CD14-positive monocyte (primary cell): Measurements from ENCODE around the gene RPA3. TPM values are rescaled to one million over a fixed set of nuclear protein-coding genes. Genes with fewer than 3 reads are reported as not detected.

Source experiments
- DNase-seq, 3 donors: peaks; one replicate each; pipeline ENCODE4 v3.0.0-alpha.2; 2011 to 2022
- H2AFZ ChIP-seq: 2 replicates; pipeline ENCODE4 v1.6.0; 2012; ENCODE audit warnings: mild to moderate bottlenecking, low read depth, low read length, inconsistent platforms; ENCODE audit not compliant: insufficient read depth, poor library complexity, severe bottlenecking
- H3K27ac ChIP-seq, 2 donors: 1 replicate in 1 of 2; 2 replicates in 1 of 2; pipeline ENCODE4 v1.5.1; 2012 to 2013; ENCODE audit warnings: low read length in 2 of 2, control low read depth in 1 of 2, inconsistent platforms in 1 of 2, low read depth in 1 of 2, mild to moderate bottlenecking in 1 of 2
- H3K27me3 ChIP-seq, 2 donors: one replicate each; pipeline versions ENCODE4 v1.6.0 to v1.6.1; 2011 to 2013; ENCODE audit warnings: low read length in 2 of 2; ENCODE audit not compliant: control insufficient read depth in 2 of 2, insufficient read depth in 2 of 2
- H3K36me3 ChIP-seq, 2 donors: replicated peaks in 1 of 2; 1 replicate in 1 of 2; 2 replicates in 1 of 2; pipeline versions ENCODE4 v1.5.1 to v1.6.1; 2012 to 2013; ENCODE audit warnings: low read length in 2 of 2, control low read depth in 1 of 2, inconsistent platforms in 1 of 2, mild to moderate bottlenecking in 1 of 2; ENCODE audit not compliant: insufficient read depth in 2 of 2, control insufficient read depth in 1 of 2
- H3K4me1 ChIP-seq, 2 donors: 1 replicate in 1 of 2; 2 replicates in 1 of 2; pipeline versions ENCODE4 v1.5.1 to v1.6.1; 2012 to 2013; ENCODE audit warnings: low read length in 2 of 2, control low read depth in 1 of 2, inconsistent platforms in 1 of 2, mild to moderate bottlenecking in 1 of 2, moderate library complexity in 1 of 2; ENCODE audit not compliant: insufficient read depth in 2 of 2, control insufficient read depth in 1 of 2
- H3K4me2 ChIP-seq: replicated peaks from 2 replicates; pipeline ENCODE3; 2012; ENCODE audit warnings: low read length, moderate library complexity, mild to moderate bottlenecking; ENCODE audit not compliant: poor library complexity, severe bottlenecking; ENCODE audit errors: extremely low read depth
- H3K4me3 ChIP-seq, 3 experiments: fragments of 200-600 bp in 1 of 3; sonication (generic) in 1 of 3; replicated peaks in 1 of 3; 1 replicate in 2 of 3; 2 replicates in 1 of 3; pipeline ENCODE4 v1.5.1; 2011 to 2013; ENCODE audit warnings: low read length in 3 of 3, mild to moderate bottlenecking in 3 of 3, control low read depth in 2 of 3, low read depth in 2 of 3, inconsistent platforms in 1 of 3, moderate library complexity in 1 of 3
- H3K79me2 ChIP-seq: 2 replicates; pipeline ENCODE4 v1.6.0; 2012; ENCODE audit warnings: mild to moderate bottlenecking, control low read depth, inconsistent platforms, low read length, moderate library complexity; ENCODE audit not compliant: insufficient read depth
- H3K9ac ChIP-seq: 2 replicates; pipeline ENCODE4 v1.6.0; 2017; ENCODE audit warnings: low read length, mild to moderate bottlenecking; ENCODE audit not compliant: insufficient read depth, poor library complexity, severe bottlenecking
- H3K9me3 ChIP-seq, 2 donors: replicated peaks in 1 of 2; 1 replicate in 1 of 2; 2 replicates in 1 of 2; pipeline versions ENCODE4 v1.5.1 to v1.6.1; 2012 to 2013; ENCODE audit warnings: low read length in 2 of 2, control low read depth in 1 of 2; ENCODE audit not compliant: control insufficient read depth in 1 of 2, insufficient read depth in 1 of 2
- H4K20me1 ChIP-seq: 2 replicates; pipeline ENCODE4 v1.6.0; 2012; ENCODE audit warnings: mild to moderate bottlenecking, low read length, control low read depth, moderate library complexity; ENCODE audit not compliant: insufficient read depth
- H3K27ac Mint-ChIP-seq, 7 donors: one replicate each; pipeline ENCODE4 v1.8.0; 2020; ENCODE audit warnings: mild to moderate bottlenecking in 7 of 7, mixed read lengths in 7 of 7, moderate library complexity in 6 of 7, inconsistent platforms in 2 of 7
- H3K27me3 Mint-ChIP-seq, 3 donors: one replicate each; pipeline ENCODE4 v1.8.0; 2021 to 2022; ENCODE audit warnings: low read depth in 3 of 3, mild to moderate bottlenecking in 3 of 3, mixed read lengths in 3 of 3, moderate library complexity in 3 of 3, inconsistent platforms in 1 of 3
- H3K36me3 Mint-ChIP-seq, 2 donors: one replicate each; pipeline ENCODE4 v1.8.0; 2020; ENCODE audit warnings: mixed read lengths in 2 of 2, inconsistent platforms in 1 of 2, mild to moderate bottlenecking in 1 of 2
- H3K4me1 Mint-ChIP-seq: one replicate; pipeline ENCODE4 v1.8.0; 2020; ENCODE audit warnings: mild to moderate bottlenecking, mixed read lengths
- H3K4me3 Mint-ChIP-seq, 2 donors: one replicate each; pipeline ENCODE4 v1.8.0; 2020; ENCODE audit warnings: mild to moderate bottlenecking in 2 of 2, mixed read lengths in 2 of 2, moderate library complexity in 1 of 2
- H3K9me3 Mint-ChIP-seq, 7 donors: one replicate each; pipeline ENCODE4 v1.8.0; 2020 to 2022; ENCODE audit warnings: mixed read lengths in 7 of 7, mild to moderate bottlenecking in 6 of 7, moderate library complexity in 6 of 7, inconsistent platforms in 2 of 7
- WGBS: methylation state at CpG from one replicate; pipeline ENCODE4 v1.1.5; 2013; ENCODE audit warnings: missing lambda C conversion rate; ENCODE audit not compliant: insufficient coverage; 5-methylcytosine and 5-hydroxymethylcytosine counted together
- intact Hi-C, 2 donors: fragments of 100-400 bp; cut with micrococcal nuclease; formaldehyde crosslinking; loops; one replicate each; pipeline versions ENCODE4 v1.15.0 to v1.15.1; 2023
- polyA plus RNA-seq, 3 donors: library from polyadenylated mRNA; depleted of rRNA in 1 of 3; unstranded in 2 of 3; stranded (reverse) in 1 of 3; fragments of 300-500 nt in 2 of 3; fragments of >200 nt in 1 of 3; fragmentation: Illumina TruSeq in 2 of 3; gene quantifications; 1 replicate in 2 of 3; 2 replicates in 1 of 3; pipeline ENCODE4 v1.2.3, GENCODE V29; 2012 to 2021
- TF ChIP-seq, protein P1 (sequence below): fragments of 200-600 bp; IDR thresholded peaks from one replicate; pipeline ENCODE4 v1.8.0; 2022; ENCODE audit warnings: antibody characterized with exemption, mild to moderate bottlenecking

The RPA3 gene
- polyA plus RNA-seq, 3 donors, result 6.2 to 50.5 (median 44.7) TPM

DNA sequence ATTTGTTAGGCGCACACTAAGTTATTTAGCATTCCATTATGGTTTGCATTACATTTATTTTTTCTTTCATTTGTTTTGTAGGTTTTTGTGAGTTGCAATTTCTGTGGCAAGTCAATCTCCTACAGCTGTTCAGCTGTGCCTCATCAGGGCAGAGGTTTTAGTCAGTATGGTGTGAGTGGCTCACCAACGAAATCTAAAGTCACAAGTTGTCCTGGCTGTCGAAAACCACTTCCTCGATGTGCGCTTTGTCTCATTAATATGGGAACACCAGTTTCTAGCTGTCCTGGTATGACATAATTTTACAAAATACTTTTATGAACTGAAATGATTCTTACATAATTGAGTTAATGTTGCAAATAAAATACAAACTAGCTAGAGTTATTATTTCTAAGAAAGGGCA lies 122.2 kb downstream of the RPA3 start:
- peaks cover 53 to 82% of the 10 kb centered on the region in 2 donors for H3K36me3 ChIP-seq

DNA sequence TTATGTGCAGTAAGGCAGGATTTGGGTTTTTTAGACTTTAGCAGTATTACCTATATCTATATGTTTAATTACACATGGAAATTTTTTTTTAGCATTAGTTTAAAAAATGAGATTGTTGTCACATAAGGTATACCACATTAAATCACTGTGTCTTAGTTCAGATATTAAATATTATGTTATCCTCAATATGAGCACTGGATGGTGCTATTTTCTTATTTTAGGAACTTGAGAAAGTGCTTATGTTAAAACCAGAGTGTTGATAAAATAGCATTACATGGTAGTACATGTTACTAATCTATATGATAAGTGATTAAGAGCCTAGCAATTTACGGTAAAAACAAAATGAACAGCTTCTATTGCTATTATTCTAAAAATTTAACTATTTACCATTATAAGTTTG lies 123.0 kb downstream of the RPA3 start:
- no peak overlapping the region for H2AFZ ChIP-seq
- peaks cover 2% of the 10 kb centered on the region for H3K4me1 Mint-ChIP-seq
- TF ChIP-seq, protein P1, sequence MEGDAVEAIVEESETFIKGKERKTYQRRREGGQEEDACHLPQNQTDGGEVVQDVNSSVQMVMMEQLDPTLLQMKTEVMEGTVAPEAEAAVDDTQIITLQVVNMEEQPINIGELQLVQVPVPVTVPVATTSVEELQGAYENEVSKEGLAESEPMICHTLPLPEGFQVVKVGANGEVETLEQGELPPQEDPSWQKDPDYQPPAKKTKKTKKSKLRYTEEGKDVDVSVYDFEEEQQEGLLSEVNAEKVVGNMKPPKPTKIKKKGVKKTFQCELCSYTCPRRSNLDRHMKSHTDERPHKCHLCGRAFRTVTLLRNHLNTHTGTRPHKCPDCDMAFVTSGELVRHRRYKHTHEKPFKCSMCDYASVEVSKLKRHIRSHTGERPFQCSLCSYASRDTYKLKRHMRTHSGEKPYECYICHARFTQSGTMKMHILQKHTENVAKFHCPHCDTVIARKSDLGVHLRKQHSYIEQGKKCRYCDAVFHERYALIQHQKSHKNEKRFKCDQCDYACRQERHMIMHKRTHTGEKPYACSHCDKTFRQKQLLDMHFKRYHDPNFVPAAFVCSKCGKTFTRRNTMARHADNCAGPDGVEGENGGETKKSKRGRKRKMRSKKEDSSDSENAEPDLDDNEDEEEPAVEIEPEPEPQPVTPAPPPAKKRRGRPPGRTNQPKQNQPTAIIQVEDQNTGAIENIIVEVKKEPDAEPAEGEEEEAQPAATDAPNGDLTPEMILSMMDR, result peak; percentile 58
- peaks cover 57 to 76% of the 10 kb centered on the region in 2 donors for H3K36me3 Mint-ChIP-seq
- no peak overlapping the region for H3K4me2 ChIP-seq
- H3K4me3 Mint-ChIP-seq, result no peak overlapping the region
- no peaks in the 10 kb centered on the region for H3K27me3 Mint-ChIP-seq
- no peaks in the 10 kb centered on the region for H3K4me1 ChIP-seq
- no peaks in the 10 kb centered on the region for H4K20me1 ChIP-seq
- H3K9me3 ChIP-seq, result no peaks in the 10 kb centered on the region
- H3K9ac ChIP-seq, result no peak overlapping the region
- intact Hi-C loops, result loop anchor here in 1 of 2 donors (10.0 kb wide), 1 partner anchor 619 kb away; no protein-coding TSS in a partner anchor
- no peaks in the 10 kb centered on the region for H3K27me3 ChIP-seq
- H3K36me3 ChIP-seq, result peaks cover 58 to 90% of the 10 kb centered on the region in 2 donors
- peak in 1 of 3 donors; percentile 39 for DNase-seq
- no peaks in the 10 kb centered on the region for H3K79me2 ChIP-seq
- no peak overlapping the region for H3K27ac ChIP-seq
- H3K4me3 ChIP-seq, result no peak overlapping the region
- H3K9me3 Mint-ChIP-seq, result peaks cover 0 to 7% (median under 1%) of the 10 kb centered on the region in 7 donors
- WGBS, result no CpG with 5 or more reads among the region's 1 CpG
- H3K27ac Mint-ChIP-seq, result no peak overlapping the region

More for the DNA sequence above, 122.2 kb downstream of the RPA3 start:
- Histone ChIP-seq H4K20me1 (no peaks in the 10 kb centered on the region), H3K4me1 (no peaks in the 10 kb centered on the region), H3K27me3 (no peaks in the 10 kb centered on the region), H3K4me2 (no peak overlapping the region), H2AFZ (no peak overlapping the region), H3K9me3 (no peaks in the 10 kb centered on the region), H3K27ac (no peak overlapping the region), H3K9ac (no peak overlapping the region), H3K4me3 (no peak overlapping the region), H3K79me2 (no peaks in the 10 kb centered on the region)
- TF ChIP-seq, protein P1, result no peak
- Mint-ChIP-seq H3K27me3 (no peaks in the 10 kb centered on the region), H3K4me1 (peaks cover 2% of the 10 kb centered on the region), H3K9me3 (peaks cover 0 to 10% (median 8%) of the 10 kb centered on the region in 7 donors), H3K36me3 (peaks cover 58 to 77% of the 10 kb centered on the region in 2 donors), H3K27ac (no peak overlapping the region), H3K4me3 (no peak overlapping the region)
- no peak for DNase-seq
- 0% methylated on average over 2 of the region's 5 CpGs for WGBS
- intact Hi-C loops, result loop anchor here in 1 of 2 donors (10.0 kb wide), 1 partner anchor 619 kb away; no protein-coding TSS in a partner anchor

Other genes starting within 250 kb of the RPA3 start
- not detected for gene COL28A1, start 182.7 kb downstream of the RPA3 start, polyA plus RNA-seq
- 10 to 100 TPM; 18.3 to 32.6 (median 20.2) TPM for gene MIOS, start 151.7 kb downstream of the RPA3 start, polyA plus RNA-seq
- gene UMAD1, start 77.9 kb downstream of the RPA3 start, polyA plus RNA-seq, result 10 to 100 TPM in 2 of 3 donors, 1 to 10 TPM in 1; 6.2 to 22.7 (median 18.6) TPM